Measurements from ENCODE around the gene TMEM37. TPM values are rescaled to one million over a fixed set of nuclear protein-coding genes. Genes with fewer than 3 reads are reported as not detected.

Gene TMEM37
- total RNA-seq, 3 donors from 2014 or later (not counting 1 experiment from before 2014, with no cell fraction given): not detected

- no peaks in the 10 kb centered on the region for H3K36me3 ChIP-seq (ENCODE audit: control insufficient read depth, insufficient read depth, low read length)
- H3K4me3 Mint-ChIP-seq: no peak overlapping the region
- H3K4me1 ChIP-seq (ENCODE audit: control insufficient read depth, insufficient read depth, low read length): no peaks in the 10 kb centered on the region
- no peak overlapping the region for H3K27ac Mint-ChIP-seq
- H3K9me3 Mint-ChIP-seq: no peaks in the 10 kb centered on the region
- no peak for DNase-seq
- WGBS (ENCODE audit: insufficient coverage): 83% methylated on average over 15 of the region's 15 CpGs
- no peak for TF ChIP-seq CTCF (IDR thresholded peaks at IDR 0.05)
- H3K27me3 Mint-ChIP-seq (ENCODE audit: low read depth in 2 of 2): peaks cover 0 to 3% of the 10 kb centered on the region in 2 donors
- H3K27me3 ChIP-seq (ENCODE audit: control insufficient read depth, insufficient read depth, low read length): no peaks in the 10 kb centered on the region
- no peak overlapping the region for H3K4me3 ChIP-seq (ENCODE audit: low read length)
- no peak for ATAC-seq
- no peaks in the 10 kb centered on the region for H3K4me1 Mint-ChIP-seq
- H3K36me3 Mint-ChIP-seq: no peaks in the 10 kb centered on the region
- intact Hi-C loops (cut with micrococcal nuclease): no loop called here
- H3K27ac ChIP-seq (ENCODE audit: low read length): no peak overlapping the region
- no peaks in the 10 kb centered on the region for H3K9me3 ChIP-seq (ENCODE audit: control insufficient read depth, insufficient read depth, low read length)
Observed at GRCh38 chr2:119439574-119440500, 8.2 kb downstream of the TMEM37 start.

GRCh38 chr2:119440501-119440870, 8.8 kb downstream of the TMEM37 start:
- no peak overlapping the region for H3K27ac Mint-ChIP-seq
- H3K9me3 ChIP-seq (ENCODE audit: control insufficient read depth, insufficient read depth, low read length): no peaks in the 10 kb centered on the region

GRCh38 chr2:119440873-119441272, 9.2 kb downstream of the TMEM37 start:
- Mint-ChIP-seq H3K27me3 (ENCODE audit: low read depth in 2 of 2) (peaks cover 0 to under 1% of the 10 kb centered on the region in 2 donors), H3K4me1 (no peaks in the 10 kb centered on the region), H3K27ac (no peak overlapping the region), H3K4me3 (no peak overlapping the region), H3K36me3 (no peaks in the 10 kb centered on the region), H3K9me3 (no peaks in the 10 kb centered on the region)
- Histone ChIP-seq H3K27me3 (ENCODE audit: control insufficient read depth, insufficient read depth, low read length) (no peaks in the 10 kb centered on the region), H3K4me1 (ENCODE audit: control insufficient read depth, insufficient read depth, low read length) (no peaks in the 10 kb centered on the region), H3K27ac (ENCODE audit: low read length) (no peak overlapping the region), H3K9me3 (ENCODE audit: control insufficient read depth, insufficient read depth, low read length) (no peaks in the 10 kb centered on the region), H3K36me3 (ENCODE audit: control insufficient read depth, insufficient read depth, low read length) (no peaks in the 10 kb centered on the region), H3K4me3 (ENCODE audit: low read length) (no peak overlapping the region)
- DNase-seq (no peak), ATAC-seq (no peak)
- TF ChIP-seq CTCF (IDR thresholded peaks at IDR 0.05): no peak
- 82% methylated on average over 4 of the region's 4 CpGs for WGBS (ENCODE audit: insufficient coverage)
- intact Hi-C loops (cut with micrococcal nuclease): no loop called here

More at GRCh38 chr2:119440501-119440870, 8.8 kb downstream of the TMEM37 start:
- no peak for TF ChIP-seq CTCF (IDR thresholded peaks at IDR 0.05)
- intact Hi-C loops (cut with micrococcal nuclease): no loop called here
- H3K27me3 ChIP-seq (ENCODE audit: control insufficient read depth, insufficient read depth, low read length): no peaks in the 10 kb centered on the region
- 58% methylated on average over 1 of the region's 1 CpG for WGBS (ENCODE audit: insufficient coverage)
- Mint-ChIP-seq H3K9me3 (no peaks in the 10 kb centered on the region), H3K27me3 (ENCODE audit: low read depth in 2 of 2) (peaks cover 0 to 2% of the 10 kb centered on the region in 2 donors), H3K4me3 (no peak overlapping the region), H3K36me3 (no peaks in the 10 kb centered on the region), H3K4me1 (no peaks in the 10 kb centered on the region)
- H3K4me3 ChIP-seq (ENCODE audit: low read length): no peak overlapping the region
- H3K36me3 ChIP-seq (ENCODE audit: control insufficient read depth, insufficient read depth, low read length): no peaks in the 10 kb centered on the region
- ATAC-seq (no peak), DNase-seq (no peak)
- no peaks in the 10 kb centered on the region for H3K4me1 ChIP-seq (ENCODE audit: control insufficient read depth, insufficient read depth, low read length)
- H3K27ac ChIP-seq (ENCODE audit: low read length): no peak overlapping the region

Measured in natural killer cell (primary cell).